ENCODE data around the gene STX3. TPM values are rescaled to one million over a fixed set of nuclear protein-coding genes. Genes with fewer than 3 reads are reported as not detected.

The STX3 gene
- total RNA-seq, 2 donors from 2014 or later = 25.7 to 32.2 TPM

GRCh38 chr11:59728154-59728553, 27.0 kb upstream of the STX3 start:
- DNase-seq (ENCODE audit: low spot score) (no peak), ATAC-seq (ENCODE audit: insufficient number of reproducible peaks, low FRiP score, low read depth) (no peak)
- TF ChIP-seq CTCF (IDR thresholded peaks at IDR 0.05) = no peak
- Histone ChIP-seq H3K36me3 (no peaks in the 10 kb centered on the region), H3K9me3 (no peaks in the 10 kb centered on the region), H3K27ac (no peak overlapping the region), H3K4me1 (ENCODE audit: control insufficient read depth in 1 of 2, low read depth in 2 of 2) (no peaks in the 10 kb centered on the region), H3K4me3 (no peak overlapping the region), H3K27me3 (replicated peaks; ENCODE audit: insufficient read depth) (no peaks in the 10 kb centered on the region)

- no peak for TF ChIP-seq CTCF (IDR thresholded peaks at IDR 0.05)
- no peaks in the 10 kb centered on the region for H3K4me1 ChIP-seq (ENCODE audit: control insufficient read depth in 1 of 2, low read depth in 2 of 2)
- no peaks in the 10 kb centered on the region for H3K27me3 ChIP-seq (replicated peaks; ENCODE audit: insufficient read depth)
- no peaks in the 10 kb centered on the region for H3K9me3 ChIP-seq
- ATAC-seq (ENCODE audit: insufficient number of reproducible peaks, low FRiP score, low read depth) (no peak), DNase-seq (ENCODE audit: low spot score) (no peak)
- no peaks in the 10 kb centered on the region for H3K36me3 ChIP-seq
- H3K27ac ChIP-seq = no peak overlapping the region
- H3K4me3 ChIP-seq = no peak overlapping the region
These were observed 26.3 kb upstream of the STX3 start for GRCh38 chr11:59728913-59729312.

GRCh38 chr11:59729834-59730233, 25.3 kb upstream of the STX3 start:
- ATAC-seq (ENCODE audit: insufficient number of reproducible peaks, low FRiP score, low read depth) (no peak), DNase-seq (ENCODE audit: low spot score) (no peak)
- Histone ChIP-seq H3K9me3 (no peaks in the 10 kb centered on the region), H3K27ac (no peak overlapping the region), H3K4me3 (no peak overlapping the region), H3K36me3 (no peaks in the 10 kb centered on the region), H3K4me1 (ENCODE audit: control insufficient read depth in 1 of 2, low read depth in 2 of 2) (no peaks in the 10 kb centered on the region), H3K27me3 (replicated peaks; ENCODE audit: insufficient read depth) (no peaks in the 10 kb centered on the region)
- no peak for TF ChIP-seq CTCF (IDR thresholded peaks at IDR 0.05)

GRCh38 chr11:59730896-59731565, 24.1 kb upstream of the STX3 start:
- no peaks in the 10 kb centered on the region for H3K4me1 ChIP-seq (ENCODE audit: control insufficient read depth in 1 of 2, low read depth in 2 of 2)
- no peaks in the 10 kb centered on the region for H3K36me3 ChIP-seq
- DNase-seq (ENCODE audit: low spot score) = no peak
- no peaks in the 10 kb centered on the region for H3K9me3 ChIP-seq
- no peak for TF ChIP-seq CTCF (IDR thresholded peaks at IDR 0.05)
- H3K27me3 ChIP-seq (replicated peaks; ENCODE audit: insufficient read depth) = no peaks in the 10 kb centered on the region
- no peak for ATAC-seq (ENCODE audit: insufficient number of reproducible peaks, low FRiP score, low read depth)
- H3K4me3 ChIP-seq = no peak overlapping the region
- no peak overlapping the region for H3K27ac ChIP-seq

GRCh38 chr11:59746111-59746510, 9.1 kb upstream of the STX3 start:
- no peak overlapping the region for H3K27ac ChIP-seq
- no peak for TF ChIP-seq CTCF (IDR thresholded peaks at IDR 0.05)
- no peaks in the 10 kb centered on the region for H3K4me1 ChIP-seq (ENCODE audit: control insufficient read depth in 1 of 2, low read depth in 2 of 2)
- H3K9me3 ChIP-seq = no peaks in the 10 kb centered on the region
- H3K4me3 ChIP-seq = no peak overlapping the region
- no peak for DNase-seq (ENCODE audit: low spot score)
- ATAC-seq (ENCODE audit: insufficient number of reproducible peaks, low FRiP score, low read depth) = no peak
- no peaks in the 10 kb centered on the region for H3K36me3 ChIP-seq
- no peaks in the 10 kb centered on the region for H3K27me3 ChIP-seq (replicated peaks; ENCODE audit: insufficient read depth)

Measured in thoracic aorta (tissue), 2 donors.